Parathyroid adenoma (tissue), 2 donors: Measurements from ENCODE around the gene BORA.

ENCODE experiments used
- H2AFZ ChIP-seq: fragments of 300-600 bp; sonication (generic); one replicate; pipeline ENCODE4 v1.7.0; 2017; ENCODE audit warnings: antibody characterized with exemption, mild to moderate bottlenecking
- H3K27ac ChIP-seq: fragments of 300-600 bp; sonication (generic); one replicate; pipeline ENCODE4 v1.7.0; 2017
- H3K27me3 ChIP-seq: fragments of 300-600 bp; sonication (generic); one replicate; pipeline ENCODE4 v1.7.0; 2017; ENCODE audit warnings: low read length; ENCODE audit not compliant: control insufficient read depth, insufficient read depth
- H3K36me3 ChIP-seq: fragments of 300-600 bp; sonication (generic); one replicate; pipeline ENCODE4 v1.7.0; 2017; ENCODE audit warnings: low read length; ENCODE audit not compliant: control insufficient read depth, insufficient read depth
- H3K4me1 ChIP-seq: fragments of 300-600 bp; sonication (generic); one replicate; pipeline ENCODE4 v1.7.0; 2017; ENCODE audit warnings: control low read depth
- H3K4me2 ChIP-seq: fragments of 300-600 bp; sonication (generic); one replicate; pipeline ENCODE4 v1.7.0; 2017; ENCODE audit warnings: low read length
- H3K4me3 ChIP-seq: fragments of 300-600 bp; sonication (generic); one replicate; pipeline ENCODE4 v1.7.0; 2017; ENCODE audit warnings: low read depth, low read length
- H3K79me2 ChIP-seq: fragments of 300-600 bp; sonication (generic); one replicate; pipeline ENCODE4 v1.7.0; 2017; ENCODE audit warnings: control low read depth
- H3K9ac ChIP-seq: fragments of 300-600 bp; sonication (generic); one replicate; pipeline ENCODE4 v1.7.0; 2017; ENCODE audit warnings: mild to moderate bottlenecking
- H3K9me3 ChIP-seq: fragments of 300-600 bp; sonication (generic); one replicate; pipeline ENCODE4 v1.7.0; 2017; ENCODE audit warnings: low read length; ENCODE audit not compliant: control insufficient read depth
- TF ChIP-seq, protein P1 (sequence below): fragments of 300-600 bp; sonication (generic); IDR thresholded peaks from one replicate; pipeline ENCODE4 v1.7.0; 2017; ENCODE audit warnings: antibody characterized with exemption, mild to moderate bottlenecking
- donor health status: primary hyperparathyroidism.

The BORA gene

DNA sequence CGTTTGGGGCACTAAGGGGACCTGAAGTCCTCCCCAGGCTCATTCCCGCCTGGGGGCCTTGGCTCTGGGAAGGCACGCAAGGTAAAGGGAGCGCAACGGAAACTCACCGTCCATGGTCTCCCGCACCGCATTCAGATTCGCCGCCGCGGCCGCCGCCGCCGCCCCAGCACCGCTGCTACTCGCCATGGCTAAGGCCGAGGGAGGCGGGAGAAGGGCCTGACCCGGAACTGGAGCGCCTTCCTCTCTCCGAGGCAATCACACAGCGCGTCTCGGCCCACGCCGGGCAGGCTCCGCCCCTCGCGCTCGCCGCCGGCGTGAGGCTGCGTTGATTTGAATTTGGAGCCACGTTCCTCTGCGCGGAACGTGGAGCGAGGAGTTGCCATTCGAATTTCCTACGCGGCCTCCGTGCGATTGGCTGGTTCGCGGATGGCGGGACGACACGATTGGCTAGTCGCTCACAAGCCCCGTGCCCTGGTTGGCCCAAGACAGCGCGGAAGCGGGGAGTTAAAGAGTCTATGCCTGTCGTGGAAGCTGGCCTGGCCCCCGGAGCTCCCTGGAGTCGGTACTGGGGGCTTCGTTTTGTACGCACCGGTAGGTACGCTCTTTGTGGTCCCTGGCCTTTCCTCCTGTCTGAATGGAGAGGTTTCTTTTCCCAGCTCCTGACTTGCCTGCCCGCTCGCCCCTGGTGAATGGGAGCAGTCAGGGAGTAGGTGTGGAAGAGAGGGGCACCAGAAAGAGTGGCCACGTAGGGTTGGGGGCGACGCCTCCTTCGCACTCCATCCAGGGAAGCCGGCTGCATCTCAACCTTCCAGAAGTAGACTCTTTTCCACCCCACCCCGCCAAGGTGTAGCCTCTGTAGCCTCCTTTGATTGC lies at the start of gene BORA, which contains the start of gene MZT1:
Gene BORA, plus strand, starts transcription at position 507 of the 873 bp plus-strand sequence. CDS start 1,018 bp downstream, outside the sequence.
Gene MZT1, minus strand, starts transcription at position 213 of the 873 bp plus-strand sequence. Its CDS starts 27 bp downstream, at position 186.
- H3K27ac ChIP-seq = no peak within 1 kb of the TSS
- no peaks in the 10 kb centered on the region for H3K27me3 ChIP-seq
- H3K4me1 ChIP-seq = no peaks in the 10 kb centered on the region
- peak within 1 kb of the TSS; percentile 87 for H2AFZ ChIP-seq
- H3K36me3 ChIP-seq = no peaks in the 10 kb centered on the region
- peak within 1 kb of the TSS; percentile 88 for H3K4me3 ChIP-seq
- peak within 1 kb of the TSS; percentile 81 for H3K4me2 ChIP-seq
- no peak within 1 kb of the TSS for H3K9ac ChIP-seq
- no peaks in the 10 kb centered on the region for H3K79me2 ChIP-seq
- TF ChIP-seq, protein P1, sequence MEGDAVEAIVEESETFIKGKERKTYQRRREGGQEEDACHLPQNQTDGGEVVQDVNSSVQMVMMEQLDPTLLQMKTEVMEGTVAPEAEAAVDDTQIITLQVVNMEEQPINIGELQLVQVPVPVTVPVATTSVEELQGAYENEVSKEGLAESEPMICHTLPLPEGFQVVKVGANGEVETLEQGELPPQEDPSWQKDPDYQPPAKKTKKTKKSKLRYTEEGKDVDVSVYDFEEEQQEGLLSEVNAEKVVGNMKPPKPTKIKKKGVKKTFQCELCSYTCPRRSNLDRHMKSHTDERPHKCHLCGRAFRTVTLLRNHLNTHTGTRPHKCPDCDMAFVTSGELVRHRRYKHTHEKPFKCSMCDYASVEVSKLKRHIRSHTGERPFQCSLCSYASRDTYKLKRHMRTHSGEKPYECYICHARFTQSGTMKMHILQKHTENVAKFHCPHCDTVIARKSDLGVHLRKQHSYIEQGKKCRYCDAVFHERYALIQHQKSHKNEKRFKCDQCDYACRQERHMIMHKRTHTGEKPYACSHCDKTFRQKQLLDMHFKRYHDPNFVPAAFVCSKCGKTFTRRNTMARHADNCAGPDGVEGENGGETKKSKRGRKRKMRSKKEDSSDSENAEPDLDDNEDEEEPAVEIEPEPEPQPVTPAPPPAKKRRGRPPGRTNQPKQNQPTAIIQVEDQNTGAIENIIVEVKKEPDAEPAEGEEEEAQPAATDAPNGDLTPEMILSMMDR = no peak
- H3K9me3 ChIP-seq = no peaks in the 10 kb centered on the region

DNA sequence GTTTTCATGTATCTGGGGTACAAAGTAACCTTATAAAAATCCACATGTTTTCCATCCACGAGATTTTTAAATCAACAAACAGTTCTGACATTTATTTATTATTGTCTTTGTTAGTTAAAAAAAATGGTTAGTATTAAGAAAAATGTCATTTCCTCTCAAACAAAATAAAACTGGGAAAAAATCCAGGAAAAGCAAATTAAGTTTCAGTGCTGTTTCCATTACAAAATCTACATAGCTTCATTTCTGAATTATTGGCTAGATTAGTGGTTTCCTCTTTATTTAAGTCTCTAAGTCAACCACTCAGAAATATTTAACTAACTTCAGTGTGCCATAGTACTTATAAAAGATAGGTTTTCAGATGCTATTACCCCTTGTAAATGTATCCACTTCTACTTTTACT lies 49.4 kb upstream of the BORA start:
- Histone ChIP-seq H3K36me3 (no peaks in the 10 kb centered on the region), H3K27ac (no peak overlapping the region), H3K9ac (no peak overlapping the region), H3K27me3 (no peaks in the 10 kb centered on the region), H3K9me3 (no peaks in the 10 kb centered on the region), H3K79me2 (no peaks in the 10 kb centered on the region), H3K4me1 (no peaks in the 10 kb centered on the region), H3K4me3 (no peak overlapping the region), H3K4me2 (no peak overlapping the region), H2AFZ (no peak overlapping the region)
- TF ChIP-seq, protein P1 = no peak

DNA sequence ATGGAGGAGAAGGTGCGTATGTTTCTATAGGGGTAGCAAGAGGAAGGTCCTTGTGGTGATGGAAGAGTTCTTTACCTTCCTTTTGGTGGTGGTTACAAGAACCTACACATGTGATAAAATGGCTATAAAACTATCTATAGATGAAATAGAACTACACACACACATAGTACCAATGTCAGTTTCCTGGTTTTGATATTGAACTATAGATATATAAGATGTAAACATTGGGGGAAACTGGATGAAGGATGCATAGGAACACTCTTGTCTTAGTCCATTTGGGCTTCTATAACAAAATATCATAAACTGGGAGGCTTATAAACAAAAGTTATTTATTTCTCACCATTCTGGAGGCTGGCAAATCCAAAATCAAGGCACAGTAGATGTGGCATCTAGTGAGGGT lies 47.4 kb upstream of the BORA start:
- no peaks in the 10 kb centered on the region for H3K27me3 ChIP-seq
- no peaks in the 10 kb centered on the region for H3K4me1 ChIP-seq
- no peaks in the 10 kb centered on the region for H3K36me3 ChIP-seq
- H3K9ac ChIP-seq = no peak overlapping the region
- H3K4me3 ChIP-seq = no peak overlapping the region
- no peak overlapping the region for H2AFZ ChIP-seq
- no peaks in the 10 kb centered on the region for H3K9me3 ChIP-seq
- H3K27ac ChIP-seq = no peak overlapping the region
- TF ChIP-seq, protein P1 = no peak
- H3K4me2 ChIP-seq = no peak overlapping the region
- no peaks in the 10 kb centered on the region for H3K79me2 ChIP-seq

GRCh38 chr13:72686766-72687165 lies 41.0 kb upstream of the BORA start:
- H3K9me3 ChIP-seq = no peaks in the 10 kb centered on the region
- no peak overlapping the region for H3K9ac ChIP-seq
- H3K27ac ChIP-seq = no peak overlapping the region
- H3K27me3 ChIP-seq = no peaks in the 10 kb centered on the region
- no peak overlapping the region for H3K4me3 ChIP-seq
- H3K36me3 ChIP-seq = no peaks in the 10 kb centered on the region
- H3K4me2 ChIP-seq = no peak overlapping the region
- H2AFZ ChIP-seq = no peak overlapping the region
- H3K79me2 ChIP-seq = no peaks in the 10 kb centered on the region
- TF ChIP-seq, protein P1 = no peak
- H3K4me1 ChIP-seq = no peaks in the 10 kb centered on the region
